SK-N-SH (cell line): ENCODE data around the gene TPRKB.

Experiments
- CHD2 ChIP-seq: fragments of 150-350 bp; IDR thresholded peaks from 2 replicates; pipeline ENCODE4 v1.6.1; 2018; ENCODE audit warnings: low read length; ENCODE audit not compliant: partially characterized antibody
- EZH2phosphoT487 ChIP-seq: fragments of 200-600 bp; sonication (generic); IDR thresholded peaks from 2 replicates; pipeline ENCODE4 v1.6.1; 2017; ENCODE audit warnings: low read depth, mixed run types, mild to moderate bottlenecking, antibody characterized with exemption, moderate library complexity, borderline replicate concordance
- GATA2 ChIP-seq: sonication (generic); formaldehyde crosslinking; IDR thresholded peaks from 2 replicates; pipeline ENCODE4 v1.5.0; 2020; ENCODE audit warnings: mild to moderate bottlenecking, missing genetic modification reagents
- REST ChIP-seq: IDR thresholded peaks from 2 replicates; pipeline ENCODE4 v1.6.1; 2012; ENCODE audit warnings: mild to moderate bottlenecking, low read depth, low read length, moderate library complexity
- RFX5 ChIP-seq: IDR thresholded peaks from 2 replicates; pipeline ENCODE4 v1.6.1; 2012; ENCODE audit warnings: mild to moderate bottlenecking, improper control_type of control experiment, low read length
- TCF12 ChIP-seq: IDR thresholded peaks from 2 replicates; pipeline ENCODE4 v1.4.0; 2012

GRCh38 chr2:73714091-73714490 is 23.1 kb downstream of the TPRKB start:
- TF ChIP-seq REST (no peak), RFX5 (no peak), CHD2 (no peak), TCF12 (no peak), GATA2 (CRISPR knock-in tag) (no peak), EZH2phosphoT487 (no peak)
